Stimulated activated CD8-positive, alpha-beta memory T cell treated with anti-CD3 and anti-CD28 coated beads, Interleukin-15, amount 100 ng/mL, for 4 hours (primary cell): ENCODE data around the gene RASA2.
"Not testable (repeated sequence)": the region's sequence is repeated elsewhere in the genome, so short reads cannot be mapped to it uniquely, and the experiment has no call there.

Source experiments
- DNase-seq, 2 donors: peaks; one replicate each; pipeline ENCODE4 v3.0.0-alpha.2; 2020; ENCODE audit warnings: low read depth in 2 of 2

Gene RASA2

DNA sequence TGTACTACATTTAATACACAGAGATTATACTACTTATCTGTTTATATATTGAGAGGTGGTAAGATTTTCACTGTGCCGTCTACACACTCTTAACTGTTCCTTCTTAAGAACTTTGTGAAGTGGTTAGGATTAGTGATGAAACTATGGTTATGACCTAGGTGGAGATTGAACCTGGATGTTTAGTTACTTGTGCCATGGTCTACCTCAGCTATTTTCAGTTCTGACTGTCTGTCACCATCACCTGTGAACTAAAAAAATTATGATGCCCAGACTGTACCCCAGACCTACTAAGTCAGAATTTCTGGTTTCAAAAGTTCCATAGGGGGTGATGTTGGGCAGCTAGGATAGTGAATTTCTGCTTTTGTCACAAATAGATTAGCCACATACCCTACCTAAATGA lies 6.4 kb downstream of the RASA2 start:
- DNase-seq: no peak

DNA sequence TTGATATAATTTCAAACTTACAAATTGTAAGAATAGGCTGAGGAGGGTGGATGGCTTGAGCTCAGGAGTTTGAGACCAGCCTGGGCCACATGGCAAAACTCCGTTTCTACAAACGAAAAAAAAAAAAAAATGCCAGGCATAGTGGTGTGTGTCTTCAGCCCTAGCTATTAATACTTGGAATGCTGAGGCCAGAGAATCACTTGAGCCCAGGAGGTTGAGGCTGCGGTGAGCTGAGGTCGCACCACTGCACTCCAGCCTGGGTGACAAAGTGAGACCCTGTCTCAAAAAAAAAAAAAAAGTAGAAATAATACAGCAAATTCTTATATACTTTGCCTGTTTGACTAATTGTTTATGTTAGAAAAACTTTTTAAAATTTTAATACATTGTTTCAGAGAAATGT lies 10.8 kb downstream of the RASA2 start:
- DNase-seq: not testable (repeated sequence)

DNA sequence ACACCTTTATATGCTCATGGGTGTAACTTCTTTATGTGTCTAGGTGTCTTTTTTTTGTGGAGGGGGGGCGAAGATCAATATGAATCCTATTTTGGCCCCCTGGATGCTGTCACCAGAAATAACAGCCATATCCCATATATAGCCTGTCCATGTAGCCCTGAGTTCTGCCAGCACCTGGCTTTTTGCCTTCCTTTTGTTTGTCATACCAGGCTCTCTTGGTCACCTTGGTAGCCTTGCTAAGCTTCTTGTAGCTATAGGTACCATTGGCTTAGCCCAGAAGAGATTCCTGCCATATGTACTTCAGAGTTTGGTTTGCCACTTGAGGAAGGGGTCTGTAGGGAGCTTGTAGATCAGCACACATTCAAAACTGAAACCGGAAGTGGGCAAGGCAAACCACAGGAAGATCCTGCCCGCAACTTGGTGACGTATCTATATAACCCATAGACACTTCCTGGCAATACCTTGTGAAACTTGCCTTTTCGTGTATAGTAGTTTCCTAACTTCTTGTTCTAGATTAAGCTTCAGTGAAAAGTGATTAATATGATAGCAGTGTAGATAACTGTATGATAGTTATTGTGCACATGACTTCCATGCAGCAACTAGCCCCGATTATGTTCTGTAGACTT lies 11.9 kb downstream of the RASA2 start:
- DNase-seq: peak; percentile 66 to 83

DNA sequence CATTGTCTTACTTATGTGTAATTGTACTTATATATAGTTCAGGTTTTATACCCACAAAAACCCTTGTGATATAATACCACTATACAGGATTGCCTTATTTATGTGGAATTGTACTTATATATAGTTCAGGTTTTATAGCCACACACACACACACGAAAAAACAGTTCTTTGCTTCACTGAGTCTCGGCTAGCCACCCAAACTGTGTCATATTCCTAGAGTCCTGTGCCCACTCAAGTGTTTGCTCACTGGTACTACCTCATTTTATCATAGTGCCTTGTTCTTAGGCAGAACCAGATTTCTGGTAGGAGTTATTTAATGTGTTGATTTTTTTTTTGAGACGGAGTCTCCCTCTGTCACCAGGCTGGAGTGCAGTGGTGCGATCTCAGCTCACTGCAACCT lies 12.5 kb downstream of the RASA2 start:
- DNase-seq: no peak

DNA sequence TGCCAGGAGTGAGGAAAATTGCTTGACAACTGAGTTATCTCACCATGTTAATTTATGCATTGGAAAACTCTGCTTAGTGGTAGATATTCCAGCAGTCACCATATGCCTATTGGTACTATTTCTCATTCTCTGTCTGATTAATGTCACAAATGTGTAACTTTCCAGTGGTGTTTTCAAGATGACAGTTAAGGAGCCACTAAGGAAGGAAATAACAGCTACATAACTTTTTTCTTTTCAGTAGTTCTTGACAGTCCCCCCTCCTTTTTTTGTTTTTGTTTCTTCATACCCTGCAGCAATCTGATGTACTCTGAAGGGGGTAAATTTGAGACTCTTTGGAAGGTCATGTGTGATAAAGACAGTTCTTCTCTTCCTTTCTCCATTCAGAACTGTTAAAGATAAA lies 13.1 kb downstream of the RASA2 start:
- no peak for DNase-seq

DNA sequence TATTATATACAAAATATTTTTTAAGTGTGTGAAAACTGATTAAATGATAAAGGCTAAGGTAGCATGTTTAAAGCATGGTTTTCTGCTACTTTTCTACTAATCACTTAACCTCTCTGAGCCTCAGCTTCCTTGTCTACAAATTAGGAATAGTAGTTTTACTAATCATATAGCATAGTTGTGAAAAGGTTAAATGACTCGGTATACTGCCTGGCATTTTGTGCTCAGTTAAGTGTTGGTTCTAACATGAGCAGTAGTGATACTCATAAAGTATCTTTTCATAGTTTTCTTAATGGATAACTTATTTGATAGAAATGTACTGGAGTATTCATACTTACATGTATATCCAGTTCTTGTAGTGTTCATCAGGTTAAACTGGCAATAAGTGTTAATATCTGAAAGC lies 13.6 kb downstream of the RASA2 start:
- no peak for DNase-seq

DNA sequence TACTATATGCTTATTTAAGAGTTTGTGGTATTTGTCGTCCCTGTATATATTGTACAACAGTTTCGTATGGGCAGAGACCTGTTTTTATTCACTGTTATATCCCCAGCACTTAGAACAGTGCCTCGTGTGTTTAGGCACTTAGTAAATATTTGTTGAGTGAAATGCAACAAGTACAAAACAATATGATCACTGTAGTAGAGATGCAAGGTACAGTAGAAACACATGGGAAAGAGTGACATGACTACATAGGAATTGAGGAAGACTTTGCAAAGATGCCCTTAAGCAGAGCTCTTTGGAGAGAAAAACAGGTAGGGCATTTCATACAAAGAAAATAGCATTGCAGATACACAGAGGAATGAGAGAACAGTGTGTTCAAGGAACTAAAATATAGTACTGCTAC lies 18.3 kb downstream of the RASA2 start:
- no peak for DNase-seq

DNA sequence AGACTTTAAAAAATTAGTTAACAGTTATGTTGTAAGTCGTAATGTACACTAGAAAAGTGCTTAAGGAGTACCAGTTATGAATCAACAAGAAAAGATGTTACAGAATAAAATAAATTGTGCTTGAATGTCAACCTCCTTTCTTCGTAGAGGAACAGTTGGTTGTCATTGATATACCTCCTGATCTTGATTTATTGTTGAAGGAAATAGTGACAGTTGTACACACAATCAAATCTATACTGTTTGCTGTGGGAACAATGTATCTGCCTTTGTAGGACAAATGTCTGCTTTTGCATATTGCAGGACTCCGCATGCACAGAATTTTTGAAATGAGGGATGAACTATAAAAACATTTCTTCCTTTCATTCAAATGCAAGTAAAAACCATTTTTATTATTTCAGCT lies 19.2 kb downstream of the RASA2 start:
- no peak for DNase-seq

DNA sequence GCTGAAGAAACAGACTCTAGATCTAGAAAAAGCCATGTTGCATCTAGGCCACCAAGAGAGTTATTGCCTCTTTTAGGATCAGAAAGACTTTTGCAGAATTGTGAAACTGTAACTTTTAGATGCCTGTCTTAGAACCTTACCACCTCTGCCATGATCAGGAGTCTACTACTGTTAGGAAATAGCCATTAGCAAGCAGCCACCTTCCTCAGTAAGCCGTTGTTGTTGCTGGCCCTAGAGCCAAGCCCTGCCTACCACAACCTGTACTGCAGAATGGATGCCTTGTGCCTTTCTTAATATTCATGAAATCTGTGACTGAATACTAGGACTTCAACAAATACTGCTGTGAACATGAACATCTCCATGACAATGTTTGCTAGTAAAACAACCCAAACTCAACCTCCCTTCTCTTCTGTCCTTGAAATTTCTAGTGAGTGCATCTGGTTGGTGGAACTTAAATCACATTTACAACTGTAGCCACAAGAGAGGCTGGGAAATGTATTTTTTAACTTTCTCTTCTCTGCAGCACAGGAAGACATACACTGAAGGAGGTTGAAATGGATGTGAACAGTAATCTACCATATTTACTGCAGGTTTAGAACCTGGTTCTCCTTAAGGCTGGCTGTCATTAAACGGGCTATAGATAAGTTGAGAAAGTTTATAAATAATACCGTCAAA lies 20.7 kb downstream of the RASA2 start:
- no peak for DNase-seq

DNA sequence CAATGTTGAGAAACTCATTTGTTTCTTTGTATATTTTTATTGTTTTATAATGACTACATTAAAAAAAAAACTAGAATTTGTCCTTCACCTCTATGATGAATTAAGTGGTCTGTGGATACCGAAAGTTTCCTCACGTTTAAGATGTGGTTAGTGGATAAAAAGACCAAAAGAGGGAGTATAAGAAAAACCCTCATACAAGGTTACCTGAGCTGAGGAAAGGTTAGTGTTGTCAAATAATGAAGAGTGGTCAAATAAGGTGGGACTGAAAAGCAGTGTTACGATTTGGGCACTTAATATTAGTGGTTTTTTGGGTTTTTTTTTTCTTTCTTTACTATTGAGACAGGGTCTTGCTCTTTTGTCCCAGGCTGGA lies 21.2 kb downstream of the RASA2 start:
- no peak for DNase-seq

DNA sequence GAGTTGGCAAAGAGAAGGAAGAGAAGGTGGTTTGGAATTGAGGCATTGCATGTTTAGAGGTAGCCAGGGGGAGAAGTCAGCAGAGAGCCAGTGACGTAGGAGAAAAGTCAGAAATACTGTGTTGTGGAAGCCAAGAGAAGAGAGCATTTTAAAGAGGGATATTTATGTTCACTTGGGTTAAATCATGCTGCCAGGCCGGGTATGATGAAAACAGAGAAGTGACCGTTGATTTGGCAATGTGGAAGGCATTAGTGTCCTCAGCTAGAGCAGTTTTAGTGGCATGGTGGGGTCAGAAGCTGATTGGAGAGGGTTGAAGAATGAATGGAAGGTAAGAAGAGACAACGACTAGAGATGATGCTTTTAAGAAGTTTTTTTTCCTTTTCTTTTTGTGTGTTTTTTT lies 24.5 kb downstream of the RASA2 start:
- DNase-seq: no peak

DNA sequence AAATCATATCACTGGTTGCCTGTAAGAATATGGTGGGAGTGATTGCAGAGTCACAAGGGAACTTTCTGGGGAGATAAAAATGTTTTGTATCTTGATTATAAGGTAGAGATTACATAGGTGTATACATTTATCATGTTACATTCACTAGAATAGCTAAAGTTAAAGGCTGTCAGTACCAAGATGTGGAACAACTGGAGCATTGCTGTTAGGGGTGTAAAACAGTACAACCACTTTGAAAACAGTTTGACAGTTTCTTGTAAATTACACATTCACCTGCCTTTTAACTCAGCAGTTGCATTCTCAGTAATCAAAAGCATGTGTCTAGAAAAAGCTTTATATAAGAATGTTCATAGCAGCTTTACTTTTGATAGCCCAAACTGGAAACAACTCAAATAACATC lies 27.6 kb downstream of the RASA2 start:
- DNase-seq: no peak

DNA sequence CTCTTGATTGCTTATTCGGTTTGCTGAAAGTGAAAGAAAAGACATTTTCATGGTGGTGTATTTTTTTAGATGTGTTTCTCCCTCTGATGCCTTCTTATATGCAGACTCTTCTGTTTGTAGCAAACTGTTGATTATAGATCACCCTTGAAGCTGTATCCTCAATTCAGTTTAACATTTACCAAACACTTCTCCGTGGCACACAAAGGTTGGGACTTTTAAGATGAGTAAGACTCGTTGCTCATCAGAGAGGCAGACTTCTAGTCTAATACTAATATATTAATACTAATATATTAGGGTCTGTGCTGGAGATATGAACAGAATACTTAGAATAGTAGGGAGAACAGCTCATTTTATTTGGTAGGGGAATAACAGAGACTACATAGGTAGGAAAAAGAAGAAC lies 32.8 kb downstream of the RASA2 start:
- no peak for DNase-seq

DNA sequence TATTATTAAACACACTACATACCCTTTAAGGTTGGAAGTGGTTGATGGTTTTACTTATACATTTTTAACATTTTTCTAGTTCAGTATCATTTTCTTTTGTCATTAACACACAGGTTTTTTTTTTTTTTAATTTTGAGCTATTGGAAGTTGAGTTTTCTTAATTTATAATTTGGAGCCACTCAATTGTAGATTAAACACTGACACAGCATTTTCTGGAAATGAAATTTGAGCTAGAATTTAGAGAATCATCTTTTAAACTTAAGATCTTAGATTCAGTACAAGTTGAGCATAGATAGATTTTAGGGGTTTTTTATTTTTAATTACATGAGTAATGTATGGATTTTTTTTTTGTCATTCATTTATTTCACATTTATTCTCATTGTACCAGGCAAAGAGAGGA lies 35.0 kb downstream of the RASA2 start:
- no peak for DNase-seq

DNA sequence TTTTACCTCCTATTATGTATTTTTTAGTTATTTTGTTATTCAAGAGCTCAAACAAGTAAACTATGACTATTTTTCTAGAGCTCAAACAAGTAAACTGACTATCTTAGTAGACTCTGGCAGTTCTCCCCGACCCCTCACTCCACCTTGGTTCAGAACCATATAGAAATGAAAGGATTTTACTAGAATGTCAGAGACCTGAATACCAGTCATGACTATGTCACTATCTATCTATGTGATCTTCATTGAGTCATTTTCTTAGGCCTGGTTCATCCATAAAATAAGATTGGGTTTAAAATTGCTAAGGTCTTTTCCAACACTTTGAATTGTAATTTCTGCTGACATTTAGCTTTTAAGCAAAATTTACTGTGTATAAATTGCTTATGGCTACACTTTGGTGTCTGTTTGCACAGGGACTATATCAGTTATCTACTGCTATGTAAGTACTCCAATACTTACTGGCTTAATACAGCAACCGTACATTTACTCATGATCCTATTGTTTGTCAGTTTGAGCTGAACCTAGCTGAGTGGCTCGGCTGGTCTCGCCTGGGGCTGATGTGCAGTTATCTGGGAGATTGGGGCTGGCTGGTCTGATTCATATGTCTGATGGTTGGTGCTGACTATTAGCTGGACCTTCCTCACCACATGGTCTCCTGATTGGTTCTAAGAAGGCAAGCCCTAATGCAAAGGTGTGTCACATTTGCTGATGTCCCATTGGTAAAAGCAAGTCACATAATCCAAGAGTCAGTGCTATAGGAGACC lies 37.0 kb downstream of the RASA2 start:
- no peak for DNase-seq

DNA sequence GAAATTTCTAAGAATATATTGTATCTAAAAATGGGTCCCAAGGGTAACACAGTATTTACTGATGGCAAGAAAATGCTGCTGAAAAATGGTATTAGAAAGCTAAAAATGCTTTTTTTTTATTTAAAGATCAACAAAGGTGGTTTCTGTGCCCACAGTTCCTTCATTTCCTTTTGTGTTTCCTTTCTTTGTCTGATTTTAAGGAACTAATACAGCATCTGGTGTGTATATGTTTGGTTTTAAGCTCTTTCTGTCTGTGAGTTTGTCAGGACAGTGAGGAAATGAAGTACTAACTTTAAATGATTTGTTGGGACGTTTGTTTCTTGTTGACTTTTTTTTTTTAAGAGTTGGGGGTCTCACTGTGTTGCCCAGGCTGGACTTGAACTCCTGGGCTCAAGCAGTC lies 38.2 kb downstream of the RASA2 start:
- DNase-seq: no peak

DNA sequence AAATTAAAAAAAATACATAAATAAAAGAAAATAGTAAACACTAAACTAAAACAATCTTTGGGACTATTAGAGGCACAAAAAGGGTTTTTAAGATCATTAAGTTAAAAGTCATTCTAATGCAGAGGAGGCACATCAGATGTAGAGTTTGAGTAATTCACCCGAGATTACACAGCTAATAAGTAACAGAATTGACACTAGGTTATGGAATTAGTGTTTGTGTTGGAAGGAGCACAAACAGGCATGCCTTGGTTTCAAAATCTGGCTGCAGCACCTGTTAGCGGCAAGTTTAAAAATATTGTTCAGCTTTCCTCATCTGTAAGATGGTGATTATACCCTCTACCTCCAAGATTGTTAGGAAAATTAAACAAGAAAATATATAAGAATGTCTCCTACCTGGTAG lies 39.0 kb downstream of the RASA2 start:
- DNase-seq: no peak

DNA sequence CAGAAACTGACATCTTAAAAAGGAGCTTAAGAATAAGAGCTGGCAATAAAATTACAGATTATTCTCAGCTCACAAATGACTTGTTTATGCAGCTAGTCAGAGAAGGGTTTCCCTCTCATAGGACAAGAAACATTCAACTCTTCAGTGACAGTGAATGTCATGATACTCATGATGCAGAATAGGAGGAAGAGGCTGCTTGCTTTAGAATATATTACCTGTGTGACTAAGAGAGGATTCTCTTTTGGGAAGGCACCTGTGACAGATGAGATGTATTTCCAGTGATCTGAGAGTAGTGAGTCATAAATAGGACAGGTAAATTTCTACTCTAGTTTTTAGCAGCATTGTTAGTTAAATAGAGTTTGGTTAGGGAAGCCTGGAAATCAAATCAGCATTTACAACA lies 39.9 kb downstream of the RASA2 start:
- DNase-seq: no peak

DNA sequence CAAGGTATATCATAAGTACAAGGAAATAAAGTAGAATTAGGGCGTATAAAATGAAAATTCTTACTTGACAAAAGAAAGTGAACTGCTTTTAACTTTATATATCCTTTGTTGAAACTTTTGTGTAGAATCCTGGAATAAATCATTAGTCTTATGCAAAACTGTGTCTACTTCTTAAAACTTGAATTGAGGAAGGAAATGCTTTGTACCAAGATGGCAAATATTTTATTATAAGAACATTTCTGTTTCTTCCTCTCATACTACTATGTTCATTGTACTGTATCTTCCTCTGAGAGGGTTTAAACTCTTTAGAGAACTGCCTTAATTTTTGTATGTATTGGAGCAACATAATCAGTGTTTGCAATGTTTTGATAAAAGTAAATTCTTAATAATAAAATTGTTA lies 42.0 kb downstream of the RASA2 start:
- DNase-seq: no peak

DNA sequence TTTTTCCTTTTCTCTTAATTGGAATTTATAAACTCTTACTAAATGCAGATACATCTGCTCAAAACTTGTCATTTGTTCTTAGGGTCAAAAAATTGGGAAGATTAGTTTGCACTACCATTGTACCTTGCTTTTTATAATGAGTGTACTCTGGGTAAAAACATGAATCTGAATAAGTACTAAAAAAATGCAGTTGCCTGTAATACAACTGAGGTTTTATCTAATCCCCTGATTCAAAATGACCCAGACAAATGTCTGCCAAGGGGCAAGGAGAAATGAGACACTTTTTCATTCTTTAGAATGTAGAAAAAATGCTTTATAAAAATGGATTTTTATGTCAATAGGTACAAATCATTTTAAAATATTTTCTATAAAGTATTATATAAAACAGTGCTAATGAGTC lies 42.4 kb downstream of the RASA2 start:
- DNase-seq: no peak

DNA sequence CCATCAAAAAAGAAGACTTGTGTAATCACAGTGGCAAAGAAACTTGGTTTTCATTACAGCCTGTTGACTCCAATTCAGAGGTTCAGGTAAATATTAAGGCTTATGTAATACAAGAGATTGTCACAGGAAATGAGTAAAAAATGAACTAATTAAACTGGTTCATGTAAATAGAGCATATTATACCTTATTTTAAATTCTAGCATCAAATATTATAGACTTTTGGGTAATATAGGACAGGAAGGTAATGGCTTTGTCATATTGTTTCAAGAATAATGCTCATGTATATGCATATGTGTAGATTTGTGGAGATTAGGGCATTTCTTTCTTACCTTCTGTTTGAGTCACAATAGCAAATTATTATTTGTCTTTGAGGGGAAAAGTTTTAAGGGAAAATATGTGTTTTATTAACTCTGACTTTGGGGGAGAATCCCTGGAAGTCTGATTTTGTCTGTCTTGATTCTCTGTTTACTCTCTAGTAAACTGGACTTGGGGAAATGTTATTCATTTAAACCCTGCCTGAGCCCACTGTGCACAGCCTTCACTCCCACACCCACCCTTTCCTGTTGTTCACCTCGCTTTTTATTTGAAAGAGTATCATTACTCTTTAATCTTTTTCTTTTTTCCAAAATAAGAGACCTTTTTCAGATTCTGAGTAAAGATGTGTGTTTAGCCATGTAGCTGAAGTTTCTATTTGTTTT lies 43.0 kb downstream of the RASA2 start:
- no peak for DNase-seq

DNA sequence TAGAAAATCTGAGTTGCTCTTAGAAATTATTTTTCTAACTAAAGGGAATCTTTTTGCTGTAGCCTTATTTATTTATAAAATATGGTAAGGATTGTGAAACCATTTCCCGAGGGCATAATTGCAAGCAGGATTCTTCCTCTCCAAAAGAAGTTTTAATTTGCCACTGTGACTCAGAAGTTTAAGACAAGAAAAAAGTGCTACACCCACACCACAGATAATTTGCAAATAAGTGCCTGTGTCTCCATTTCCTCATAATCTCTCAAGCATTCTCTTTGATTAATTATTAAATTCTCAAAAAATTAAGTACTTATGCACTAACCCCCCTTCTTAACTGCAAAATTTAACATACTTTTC lies 43.6 kb downstream of the RASA2 start:
- no peak for DNase-seq

DNA sequence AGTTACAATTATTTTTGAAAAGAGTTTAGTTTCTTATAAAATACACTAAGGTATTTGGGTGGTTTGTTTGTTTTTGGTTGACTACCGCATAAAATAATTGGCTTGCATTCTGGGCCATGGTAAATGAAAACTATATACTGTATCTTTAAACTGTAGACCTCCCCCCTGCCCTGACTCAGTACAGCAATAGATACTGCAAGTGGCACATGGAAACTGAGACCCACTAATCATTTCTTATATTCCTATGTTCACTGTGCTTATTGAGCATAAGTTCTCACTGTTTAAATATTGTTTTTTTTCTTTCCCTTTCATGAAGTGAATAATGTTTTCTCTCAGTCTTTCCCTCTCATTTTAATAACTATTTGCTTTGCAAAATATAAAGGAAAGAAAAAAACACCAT lies 45.8 kb downstream of the RASA2 start:
- DNase-seq: no peak
